Stomach smooth muscle (tissue), 2 donors: ENCODE measurements around the gene GSK3A.

ENCODE experiments used
- H3K27ac ChIP-seq: one replicate; pipeline ENCODE4 v1.7.0; 2013; ENCODE audit warnings: mild to moderate bottlenecking, low read length, inconsistent platforms
- H3K27me3 ChIP-seq, 2 donors: one replicate each; pipeline ENCODE4 v1.7.0; 2013; ENCODE audit warnings: low read length in 2 of 2; ENCODE audit not compliant: insufficient read depth in 2 of 2, control insufficient read depth in 1 of 2
- H3K36me3 ChIP-seq, 2 donors: one replicate each; pipeline ENCODE4 v1.7.0; 2013; ENCODE audit warnings: low read length in 2 of 2; ENCODE audit not compliant: control insufficient read depth in 2 of 2, insufficient read depth in 2 of 2
- H3K4me1 ChIP-seq: one replicate; pipeline ENCODE4 v1.7.0; 2013; ENCODE audit warnings: low read length; ENCODE audit not compliant: control insufficient read depth, insufficient read depth
- H3K4me3 ChIP-seq, 2 donors: one replicate each; pipeline ENCODE4 v1.7.0; 2013; ENCODE audit warnings: low read length in 2 of 2
- H3K9ac ChIP-seq, 2 donors: one replicate each; pipeline ENCODE4 v1.7.0; 2013; ENCODE audit warnings: low read length in 2 of 2, mild to moderate bottlenecking in 1 of 2
- H3K9me3 ChIP-seq, 2 donors: one replicate each; pipeline ENCODE4 v1.7.0; 2013; ENCODE audit warnings: low read length in 2 of 2; ENCODE audit not compliant: control insufficient read depth in 2 of 2
- donor health status: healthy.
- donor health status: Pancreatic carcinoma.

The GSK3A gene

GRCh38 chr19:42242512-42243409 lies at the start of gene GSK3A:
GSK3A (minus strand) TSS chr19:42242602; CDS start chr19:42242465, 137 bp downstream.
- Histone ChIP-seq H3K4me1 (peaks cover 49% of the 10 kb centered on the region), H3K9ac (peak within 1 kb of the TSS; percentile 86 to 96), H3K4me3 (peak within 1 kb of the TSS; percentile 87 to 90), H3K27me3 (no peaks in the 10 kb centered on the region), H3K9me3 (no peaks in the 10 kb centered on the region), H3K36me3 (peaks cover 4 to 6% of the 10 kb centered on the region in 2 donors), H3K27ac (peak within 1 kb of the TSS; percentile 85)

- no peak overlapping the region for H3K9ac ChIP-seq
- H3K9me3 ChIP-seq = no peaks in the 10 kb centered on the region
- no peak overlapping the region for H3K4me3 ChIP-seq
- H3K4me1 ChIP-seq = peaks cover 9% of the 10 kb centered on the region
- no peaks in the 10 kb centered on the region for H3K27me3 ChIP-seq
- no peak overlapping the region for H3K27ac ChIP-seq
- H3K36me3 ChIP-seq = peaks cover 34 to 38% of the 10 kb centered on the region in 2 donors
These were observed 49.0 kb upstream of the GSK3A start for GRCh38 chr19:42291435-42291810.

GRCh38 chr19:42290523-42291434 lies 48.4 kb upstream of the GSK3A start:
- H3K36me3 ChIP-seq = peaks cover 34 to 38% of the 10 kb centered on the region in 2 donors
- no peaks in the 10 kb centered on the region for H3K27me3 ChIP-seq
- no peak overlapping the region for H3K27ac ChIP-seq
- no peak overlapping the region for H3K4me3 ChIP-seq
- H3K9ac ChIP-seq = no peak overlapping the region
- no peaks in the 10 kb centered on the region for H3K9me3 ChIP-seq
- H3K4me1 ChIP-seq = peaks cover 15% of the 10 kb centered on the region

- Histone ChIP-seq H3K9me3 (no peaks in the 10 kb centered on the region), H3K4me3 (no peak overlapping the region), H3K9ac (no peak overlapping the region), H3K36me3 (peaks cover 34 to 38% of the 10 kb centered on the region in 2 donors), H3K27me3 (no peaks in the 10 kb centered on the region), H3K4me1 (peaks cover 21% of the 10 kb centered on the region), H3K27ac (no peak overlapping the region)
These were observed 47.7 kb upstream of the GSK3A start for GRCh38 chr19:42290136-42290522.

- H3K36me3 ChIP-seq = peaks cover 34 to 38% of the 10 kb centered on the region in 2 donors
- no peaks in the 10 kb centered on the region for H3K27me3 ChIP-seq
- peaks cover 26% of the 10 kb centered on the region for H3K4me1 ChIP-seq
- no peak overlapping the region for H3K9ac ChIP-seq
- no peak overlapping the region for H3K4me3 ChIP-seq
- H3K27ac ChIP-seq = no peak overlapping the region
- no peaks in the 10 kb centered on the region for H3K9me3 ChIP-seq
These were observed 47.2 kb upstream of the GSK3A start for GRCh38 chr19:42289556-42290041.

- H3K36me3 ChIP-seq = peaks cover 34 to 35% of the 10 kb centered on the region in 2 donors
These were observed 46.6 kb upstream of the GSK3A start for GRCh38 chr19:42288881-42289555.

GRCh38 chr19:42288387-42288786 lies 46.0 kb upstream of the GSK3A start:
- H3K27me3 ChIP-seq = no peaks in the 10 kb centered on the region
- H3K4me1 ChIP-seq = peaks cover 28% of the 10 kb centered on the region
- peaks cover 32 to 35% of the 10 kb centered on the region in 2 donors for H3K36me3 ChIP-seq
- H3K9me3 ChIP-seq = no peaks in the 10 kb centered on the region
- H3K9ac ChIP-seq = no peak overlapping the region
- H3K27ac ChIP-seq = no peak overlapping the region
- H3K4me3 ChIP-seq = no peak overlapping the region

More at GRCh38 chr19:42288881-42289555, 46.6 kb upstream of the GSK3A start:
- H3K27ac ChIP-seq = no peak overlapping the region
- no peaks in the 10 kb centered on the region for H3K27me3 ChIP-seq
- no peak overlapping the region for H3K9ac ChIP-seq
- H3K9me3 ChIP-seq = no peaks in the 10 kb centered on the region
- H3K4me1 ChIP-seq = peaks cover 26% of the 10 kb centered on the region
- no peak overlapping the region for H3K4me3 ChIP-seq

GRCh38 chr19:42287827-42288107 lies 45.4 kb upstream of the GSK3A start:
- Histone ChIP-seq H3K36me3 (peaks cover 28 to 35% of the 10 kb centered on the region in 2 donors), H3K9me3 (no peaks in the 10 kb centered on the region), H3K4me1 (peaks cover 35% of the 10 kb centered on the region), H3K9ac (no peak overlapping the region), H3K27ac (no peak overlapping the region), H3K27me3 (no peaks in the 10 kb centered on the region), H3K4me3 (no peak overlapping the region)

- Histone ChIP-seq H3K4me3 (no peak overlapping the region), H3K36me3 (peaks cover 28 to 33% of the 10 kb centered on the region in 2 donors), H3K9ac (no peak overlapping the region), H3K4me1 (peaks cover 40% of the 10 kb centered on the region), H3K27me3 (no peaks in the 10 kb centered on the region), H3K9me3 (no peaks in the 10 kb centered on the region), H3K27ac (no peak overlapping the region)
These were observed 44.8 kb upstream of the GSK3A start for GRCh38 chr19:42287017-42287826.
